Testis (tissue), 2 donors: ENCODE data around the gene BBLN.

Experiments
- CTCF ChIP-seq, 3 experiments: fragments of 450-650 bp in 2 of 3; fragments of 200-600 bp in 1 of 3; sonication (generic) in 1 of 3; IDR thresholded peaks; one replicate each; pipeline ENCODE4 v1.5.1; 2016 to 2019; ENCODE audit warnings: antibody characterized with exemption in 3 of 3, mild to moderate bottlenecking in 2 of 3, moderate library complexity in 1 of 3
- POLR2A ChIP-seq: fragments of 450-650 bp; IDR thresholded peaks from one replicate; pipeline ENCODE4 v1.6.1; 2017; ENCODE audit warnings: antibody characterized with exemption, mild to moderate bottlenecking, moderate library complexity

GRCh38 chr9:128142061-128142460, 18.0 kb upstream of the BBLN start:
- TF ChIP-seq POLR2A (no peak), CTCF (IDR thresholded peaks at IDR 0.05) (no peak)
